ENCODE results near the gene RBM20.

GRCh38 chr10:110748970-110749369, 104.8 kb downstream of the RBM20 start:
- TF ChIP-seq CTCF (IDR thresholded peaks at IDR 0.05) = no peak
- no peak for TF ChIP-seq POLR2A (IDR thresholded peaks at IDR 0.05)

All from thyroid gland (tissue), 4 donors.